GM10266 (cell line): Measurements from ENCODE around the gene RTL9.

Experiments
- DNase-seq: peaks from one replicate; pipeline ENCODE4 v3.0.0; 2012; ENCODE audit errors: extremely low spot score
- TF ChIP-seq, protein P1 (sequence below): IDR thresholded peaks from 2 replicates; pipeline ENCODE4 v1.5.1; 2012; ENCODE audit warnings: mild to moderate bottlenecking, low read depth; ENCODE audit not compliant: control insufficient read depth, insufficient read depth; ENCODE audit errors: missing control alignments

RTL9 gene

GRCh38 chrX:110317061-110317819 is 41.4 kb upstream of the RTL9 start:
- DNase-seq: peak; percentile 12
- TF ChIP-seq, protein P1, sequence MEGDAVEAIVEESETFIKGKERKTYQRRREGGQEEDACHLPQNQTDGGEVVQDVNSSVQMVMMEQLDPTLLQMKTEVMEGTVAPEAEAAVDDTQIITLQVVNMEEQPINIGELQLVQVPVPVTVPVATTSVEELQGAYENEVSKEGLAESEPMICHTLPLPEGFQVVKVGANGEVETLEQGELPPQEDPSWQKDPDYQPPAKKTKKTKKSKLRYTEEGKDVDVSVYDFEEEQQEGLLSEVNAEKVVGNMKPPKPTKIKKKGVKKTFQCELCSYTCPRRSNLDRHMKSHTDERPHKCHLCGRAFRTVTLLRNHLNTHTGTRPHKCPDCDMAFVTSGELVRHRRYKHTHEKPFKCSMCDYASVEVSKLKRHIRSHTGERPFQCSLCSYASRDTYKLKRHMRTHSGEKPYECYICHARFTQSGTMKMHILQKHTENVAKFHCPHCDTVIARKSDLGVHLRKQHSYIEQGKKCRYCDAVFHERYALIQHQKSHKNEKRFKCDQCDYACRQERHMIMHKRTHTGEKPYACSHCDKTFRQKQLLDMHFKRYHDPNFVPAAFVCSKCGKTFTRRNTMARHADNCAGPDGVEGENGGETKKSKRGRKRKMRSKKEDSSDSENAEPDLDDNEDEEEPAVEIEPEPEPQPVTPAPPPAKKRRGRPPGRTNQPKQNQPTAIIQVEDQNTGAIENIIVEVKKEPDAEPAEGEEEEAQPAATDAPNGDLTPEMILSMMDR: no peak

GRCh38 chrX:110317820-110318663 is 40.6 kb upstream of the RTL9 start, which contains the start of gene AMMECR1:
Gene AMMECR1, minus strand, starts transcription at chrX:110318085. Its CDS starts 14 bp downstream, at chrX:110318071.
- TF ChIP-seq, protein P1: no peak
- peak; percentile 78 for DNase-seq

DNA sequence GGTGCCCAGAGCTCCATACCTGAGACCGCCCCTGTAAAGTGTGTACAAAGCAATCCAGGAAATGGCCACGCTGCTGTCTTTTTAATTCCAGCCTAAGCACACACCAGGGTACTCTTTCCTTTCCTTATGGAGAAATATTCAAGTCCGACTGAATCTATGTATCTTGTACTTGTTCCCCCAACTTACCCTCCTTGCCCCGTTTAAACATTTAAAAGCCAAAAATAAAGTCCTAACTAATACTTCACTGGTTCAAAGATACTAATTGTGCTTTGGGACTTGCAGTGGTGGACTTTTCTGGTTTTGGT is 40.0 kb upstream of the RTL9 start:
- TF ChIP-seq, protein P1: no peak
- DNase-seq: peak; percentile 8

DNA sequence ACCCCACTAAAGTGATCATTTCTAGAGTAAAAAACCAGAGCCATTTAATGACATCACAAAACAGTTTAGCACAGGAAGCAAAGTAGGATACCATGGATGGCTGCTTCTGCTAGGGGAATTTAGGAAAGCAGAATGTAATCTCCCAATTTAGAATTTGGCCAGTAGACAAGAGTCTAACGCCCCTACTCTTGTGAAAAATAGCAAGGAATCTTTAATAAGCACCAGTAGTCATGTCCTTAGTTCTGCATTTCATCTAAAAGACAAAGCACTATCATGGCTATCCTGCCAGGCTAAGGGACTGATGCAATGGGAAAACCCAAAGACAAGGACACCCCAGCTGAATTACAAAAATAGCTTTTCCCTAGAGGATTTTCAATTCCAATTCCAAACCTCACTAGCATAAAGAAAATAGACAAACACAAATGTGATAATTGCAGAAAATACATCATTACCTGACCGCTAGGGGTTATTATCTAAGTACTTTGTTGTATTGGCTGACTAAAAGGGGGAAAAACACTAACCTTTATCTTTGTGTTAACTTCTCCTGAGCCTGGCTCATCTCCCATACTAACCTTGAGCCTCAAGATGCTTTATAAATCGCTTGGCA is 38.2 kb upstream of the RTL9 start:
- TF ChIP-seq, protein P1: no peak

DNA sequence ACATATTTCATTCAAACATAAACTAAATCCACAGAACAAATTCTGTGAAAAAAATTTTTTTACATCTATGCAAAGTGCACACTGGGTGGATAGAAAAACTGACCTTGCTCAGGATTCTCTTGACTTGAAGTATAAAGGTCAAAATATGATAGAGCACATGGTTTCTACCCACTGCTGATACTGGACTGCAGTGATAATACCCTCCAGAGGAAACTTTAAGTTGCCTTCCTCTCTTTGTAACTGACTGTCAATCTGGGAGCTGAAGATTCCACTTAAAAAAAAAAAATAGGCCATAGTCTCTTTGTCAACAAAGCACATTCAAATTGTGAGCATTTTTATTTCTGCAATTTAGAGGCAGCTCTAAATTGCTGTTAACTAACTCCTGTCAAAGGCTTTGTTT is 37.6 kb upstream of the RTL9 start:
- DNase-seq: no peak
- TF ChIP-seq, protein P1: no peak

More for the DNA sequence above, 38.2 kb upstream of the RTL9 start:
- no peak for DNase-seq

DNA sequence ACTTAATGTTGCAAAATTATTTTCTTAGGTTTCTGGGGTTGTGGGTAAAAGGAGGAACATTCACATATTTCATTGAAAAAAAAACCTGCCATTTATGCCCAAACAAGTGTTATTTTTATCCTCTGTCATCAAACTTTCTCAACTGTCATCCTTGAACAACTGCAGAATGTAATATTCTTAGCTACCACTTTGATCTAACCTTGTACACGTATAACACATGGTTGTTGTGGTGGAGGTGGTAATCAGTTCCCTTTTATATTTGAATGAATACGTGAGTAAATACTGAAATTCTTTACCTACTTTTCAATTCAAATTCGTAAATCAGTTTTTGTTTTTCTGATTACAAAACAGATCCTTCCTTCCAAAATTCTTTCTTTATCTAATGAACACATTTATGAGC is 37.0 kb upstream of the RTL9 start:
- TF ChIP-seq, protein P1: no peak
- peak; percentile 15 for DNase-seq

DNA sequence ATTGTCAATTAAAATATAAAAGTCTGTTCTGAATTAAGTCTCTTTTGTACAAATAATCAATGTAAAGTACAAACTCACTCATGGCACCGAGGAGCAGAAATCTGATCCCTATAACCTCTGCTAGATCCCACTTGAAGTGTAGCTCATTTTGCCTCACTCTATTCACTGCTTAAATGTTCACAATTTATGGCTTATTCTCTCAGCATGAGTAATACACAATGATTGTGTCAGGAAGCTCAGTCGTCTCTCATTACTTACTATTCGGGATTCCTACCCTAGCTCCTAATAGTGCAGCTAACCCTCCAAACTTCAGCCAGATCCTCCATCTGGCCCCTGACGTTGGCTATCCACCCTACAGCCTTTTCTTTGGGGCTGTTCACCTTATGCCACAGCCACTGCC is 36.0 kb upstream of the RTL9 start:
- DNase-seq: no peak
- TF ChIP-seq, protein P1: no peak
